ENCODE measurements around the gene ZNF341. TPM values are rescaled to one million over a fixed set of nuclear protein-coding genes. Genes with fewer than 3 reads are reported as not detected.

The ZNF341 gene
- total and polyA plus RNA-seq, 2 of the 8 experiments (the other 6 are each of a cell fraction or from before 2014, with no cell fraction given): 5.8 to 6.4 TPM

- no peak for TF ChIP-seq ATF2 (IDR thresholded peaks at IDR 0.05; ENCODE audit: low read length)
- no peak for TF ChIP-seq TBP (IDR thresholded peaks at IDR 0.05; ENCODE audit: low read depth, low read length)
- no peak for TF ChIP-seq ZNF274 (IDR thresholded peaks at IDR 0.05; ENCODE audit: borderline replicate concordance, extremely low read depth, low read length)
- peak; percentile 97 for TF ChIP-seq SP1 (IDR thresholded peaks at IDR 0.05; ENCODE audit: low read depth, low read length)
- no peak for TF ChIP-seq RAD21 (IDR thresholded peaks at IDR 0.05 in 1 of 2, conservative IDR thresholded peaks at IDR 0.05 in 1 of 2; ENCODE audit: low read depth in 2 of 2, low read length in 2 of 2)
- no peak for TF ChIP-seq TCF12 (IDR thresholded peaks at IDR 0.05; ENCODE audit: low read depth, low read length)
- no peak for TF ChIP-seq ASH2L (IDR thresholded peaks at IDR 0.05; ENCODE audit: low read length)
- TF ChIP-seq KDM1A (IDR thresholded peaks at IDR 0.05; ENCODE audit: borderline replicate concordance, low read length): no peak
- no peak for TF ChIP-seq ATF3 (IDR thresholded peaks at IDR 0.05; ENCODE audit: insufficient read depth, low read depth, low read length)
- 0 out of 2 replicates have a peak, but pooled peaks have one; percentile 14 for TF ChIP-seq NRF1 (IDR thresholded peaks at IDR 0.05; ENCODE audit: low read depth, low read length)
- TF ChIP-seq SAP30 (IDR thresholded peaks at IDR 0.05; ENCODE audit: insufficient read depth, insufficient replicate concordance, low read length): no peak
- TF ChIP-seq CHD2 (IDR thresholded peaks at IDR 0.05; ENCODE audit: low read length): peak; percentile 87
Observed at GRCh38 chr20:33719989-33720709, 11.6 kb upstream of the ZNF341 start, which contains the start of gene PXMP4 (continued).

Data from H1 (cell line).